Astrocyte (in vitro differentiated cells and primary cell): ENCODE results near the gene CDRT4.

Experiments
- EZH2 ChIP-seq: IDR thresholded peaks from 2 replicates; pipeline ENCODE4 v1.6.1; 2012; ENCODE audit warnings: mild to moderate bottlenecking, low read length, inconsistent platforms; ENCODE audit not compliant: insufficient read depth
- TF ChIP-seq, protein P1 (sequence below): IDR thresholded peaks from 2 replicates; pipeline ENCODE4 v1.5.1; 2011; ENCODE audit warnings: low read depth, mild to moderate bottlenecking, inconsistent platforms, low read length, moderate library complexity; ENCODE audit not compliant: insufficient read depth

DNA sequence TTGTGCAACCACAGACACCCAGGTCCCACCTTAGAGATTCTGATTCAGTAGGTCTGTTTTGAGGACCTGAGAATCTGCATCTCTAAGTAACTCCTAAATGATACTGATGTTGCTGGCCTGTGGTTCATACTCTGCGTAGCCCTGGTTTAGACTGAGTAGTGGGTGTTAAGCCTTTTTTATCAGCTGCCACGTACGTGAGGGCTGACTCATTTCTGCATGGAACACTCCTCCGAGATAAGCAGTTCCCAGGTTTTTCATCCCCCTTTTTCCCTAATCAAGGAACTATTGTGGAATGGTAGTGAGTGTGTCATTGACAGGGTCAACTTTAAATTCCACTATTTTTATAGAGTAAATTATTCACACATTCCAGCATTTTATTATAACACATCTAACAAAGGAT, 26.1 kb downstream of the CDRT4 start:
- TF ChIP-seq, protein P1, sequence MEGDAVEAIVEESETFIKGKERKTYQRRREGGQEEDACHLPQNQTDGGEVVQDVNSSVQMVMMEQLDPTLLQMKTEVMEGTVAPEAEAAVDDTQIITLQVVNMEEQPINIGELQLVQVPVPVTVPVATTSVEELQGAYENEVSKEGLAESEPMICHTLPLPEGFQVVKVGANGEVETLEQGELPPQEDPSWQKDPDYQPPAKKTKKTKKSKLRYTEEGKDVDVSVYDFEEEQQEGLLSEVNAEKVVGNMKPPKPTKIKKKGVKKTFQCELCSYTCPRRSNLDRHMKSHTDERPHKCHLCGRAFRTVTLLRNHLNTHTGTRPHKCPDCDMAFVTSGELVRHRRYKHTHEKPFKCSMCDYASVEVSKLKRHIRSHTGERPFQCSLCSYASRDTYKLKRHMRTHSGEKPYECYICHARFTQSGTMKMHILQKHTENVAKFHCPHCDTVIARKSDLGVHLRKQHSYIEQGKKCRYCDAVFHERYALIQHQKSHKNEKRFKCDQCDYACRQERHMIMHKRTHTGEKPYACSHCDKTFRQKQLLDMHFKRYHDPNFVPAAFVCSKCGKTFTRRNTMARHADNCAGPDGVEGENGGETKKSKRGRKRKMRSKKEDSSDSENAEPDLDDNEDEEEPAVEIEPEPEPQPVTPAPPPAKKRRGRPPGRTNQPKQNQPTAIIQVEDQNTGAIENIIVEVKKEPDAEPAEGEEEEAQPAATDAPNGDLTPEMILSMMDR: no peak
- no peak for TF ChIP-seq EZH2
